ENCODE results near the gene PDK1. TPM values are rescaled to one million over a fixed set of nuclear protein-coding genes. Genes with fewer than 3 reads are reported as not detected.

The PDK1 gene
- total RNA-seq, 1 donor from 2014 or later, result 14.6 TPM

- no peak for DNase-seq (ENCODE audit: low read depth, low spot score)
- TF ChIP-seq CTCF (conservative IDR thresholded peaks at IDR 0.05), result no peak
- Mint-ChIP-seq H3K27me3 (ENCODE audit: low read depth) (no peaks in the 10 kb centered on the region), H3K36me3 (ENCODE audit: low read depth) (peaks cover 5% of the 10 kb centered on the region), H3K4me1 (no peaks in the 10 kb centered on the region), H3K4me3 (no peak overlapping the region), H3K9me3 (no peaks in the 10 kb centered on the region), H3K27ac (ENCODE audit: unreplicated experiment) (no peak overlapping the region)
These were observed 44.7 kb downstream of the PDK1 start for GRCh38 chr2:172600557-172601008.

GRCh38 chr2:172606285-172606684, 50.4 kb downstream of the PDK1 start:
- H3K9me3 Mint-ChIP-seq, result no peaks in the 10 kb centered on the region
- peaks cover 2% of the 10 kb centered on the region for H3K36me3 Mint-ChIP-seq (ENCODE audit: low read depth)
- no peaks in the 10 kb centered on the region for H3K27me3 Mint-ChIP-seq (ENCODE audit: low read depth)
- TF ChIP-seq CTCF (conservative IDR thresholded peaks at IDR 0.05), result no peak
- H3K4me3 Mint-ChIP-seq, result no peak overlapping the region
- no peak for DNase-seq (ENCODE audit: low read depth, low spot score)
- H3K4me1 Mint-ChIP-seq, result no peaks in the 10 kb centered on the region
- no peak overlapping the region for H3K27ac Mint-ChIP-seq (ENCODE audit: unreplicated experiment)

- DNase-seq (ENCODE audit: low read depth, low spot score), result no peak
- Mint-ChIP-seq H3K27me3 (ENCODE audit: low read depth) (no peaks in the 10 kb centered on the region), H3K9me3 (no peaks in the 10 kb centered on the region), H3K27ac (ENCODE audit: unreplicated experiment) (no peak overlapping the region), H3K4me3 (no peak overlapping the region), H3K4me1 (no peaks in the 10 kb centered on the region), H3K36me3 (ENCODE audit: low read depth) (peaks cover 2% of the 10 kb centered on the region)
- no peak for TF ChIP-seq CTCF (conservative IDR thresholded peaks at IDR 0.05)
These were observed 51.6 kb downstream of the PDK1 start for GRCh38 chr2:172607379-172607928.

GRCh38 chr2:172609488-172609887, 53.6 kb downstream of the PDK1 start:
- no peak for DNase-seq (ENCODE audit: low read depth, low spot score)
- no peaks in the 10 kb centered on the region for H3K9me3 Mint-ChIP-seq
- peaks cover 4% of the 10 kb centered on the region for H3K4me1 Mint-ChIP-seq
- H3K27ac Mint-ChIP-seq (ENCODE audit: unreplicated experiment), result no peak overlapping the region
- no peak for TF ChIP-seq CTCF (conservative IDR thresholded peaks at IDR 0.05)
- no peak overlapping the region for H3K4me3 Mint-ChIP-seq
- no peaks in the 10 kb centered on the region for H3K27me3 Mint-ChIP-seq (ENCODE audit: low read depth)
- H3K36me3 Mint-ChIP-seq (ENCODE audit: low read depth), result peaks cover under 1% of the 10 kb centered on the region

- Mint-ChIP-seq H3K27ac (ENCODE audit: unreplicated experiment) (no peak overlapping the region), H3K36me3 (ENCODE audit: low read depth) (peaks cover 2% of the 10 kb centered on the region), H3K4me1 (peaks cover 4% of the 10 kb centered on the region), H3K27me3 (ENCODE audit: low read depth) (no peaks in the 10 kb centered on the region), H3K4me3 (no peak overlapping the region), H3K9me3 (no peaks in the 10 kb centered on the region)
- DNase-seq (ENCODE audit: low read depth, low spot score), result no peak
- no peak for TF ChIP-seq CTCF (conservative IDR thresholded peaks at IDR 0.05)
These were observed 56.2 kb downstream of the PDK1 start for GRCh38 chr2:172612051-172612450.
